Epithelial cell of proximal tubule (primary cell): ENCODE data around the gene SYT13. TPM values are rescaled to one million over a fixed set of nuclear protein-coding genes. Genes with fewer than 3 reads are reported as not detected.

ENCODE experiments used
- DNase-seq: peaks from one replicate; pipeline ENCODE4 v3.0.0-alpha.2; 2011; ENCODE audit warnings: low read depth
- H3K4me3 ChIP-seq: 2 replicates; pipeline ENCODE4 v1.5.1; 2011; ENCODE audit warnings: low read depth, mild to moderate bottlenecking, low read length
- CTCF ChIP-seq: conservative IDR thresholded peaks from 2 replicates; pipeline ENCODE4 v1.5.1; 2012; ENCODE audit warnings: low read depth, mild to moderate bottlenecking, low read length
- total RNA-seq: library from RNA; depleted of rRNA; stranded (reverse); fragments of >200 nt; gene quantifications from 2 replicates; pipeline ENCODE4 v1.2.3, GENCODE V29; 2015

SYT13 gene
- total RNA-seq, 1 donor from 2014 or later, result 5.4 TPM

DNA sequence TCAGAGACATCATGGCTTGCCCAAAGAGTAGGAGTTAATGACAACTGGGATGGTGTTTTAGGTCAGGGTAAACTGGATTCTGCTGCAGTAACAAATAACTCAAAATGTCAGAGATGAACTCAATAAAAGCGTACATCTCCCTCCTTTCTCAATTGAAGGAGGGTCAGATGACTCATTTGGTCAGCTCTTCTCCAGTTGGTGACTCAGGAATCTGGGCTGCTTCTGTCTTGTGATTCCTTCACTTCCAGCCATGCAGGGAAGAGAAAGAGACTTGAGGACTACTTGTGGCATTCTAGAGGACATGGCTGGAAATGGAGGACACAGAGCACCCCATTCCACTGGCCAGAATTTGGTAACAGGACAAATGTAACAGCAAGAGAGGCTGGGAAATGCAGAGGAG, 3.2 kb upstream of the SYT13 start:
- H3K4me3 ChIP-seq, result no peak overlapping the region
- no peak for TF ChIP-seq CTCF
- peak; percentile 80 for DNase-seq

DNA sequence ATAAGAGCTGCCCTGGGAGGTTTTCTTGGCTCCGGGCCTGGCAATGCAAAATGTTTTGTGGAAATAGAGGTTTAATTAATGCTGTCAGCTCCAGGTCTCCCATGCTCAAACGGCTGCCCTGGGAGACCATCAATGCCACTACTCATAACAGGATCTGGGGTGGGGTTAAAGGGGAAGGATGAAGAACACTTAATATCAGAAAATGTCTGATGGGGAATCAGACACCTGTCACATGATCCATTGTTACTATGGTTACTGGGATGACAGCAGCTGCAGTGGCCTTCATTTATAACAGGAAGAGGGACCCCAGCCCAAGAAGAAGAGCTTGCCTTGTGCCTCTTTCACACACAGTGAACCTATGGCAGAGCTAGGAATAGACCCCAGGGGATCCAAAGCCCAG, 2.2 kb upstream of the SYT13 start:
- H3K4me3 ChIP-seq, result no peak overlapping the region
- no peak for TF ChIP-seq CTCF
- DNase-seq, result no peak

DNA sequence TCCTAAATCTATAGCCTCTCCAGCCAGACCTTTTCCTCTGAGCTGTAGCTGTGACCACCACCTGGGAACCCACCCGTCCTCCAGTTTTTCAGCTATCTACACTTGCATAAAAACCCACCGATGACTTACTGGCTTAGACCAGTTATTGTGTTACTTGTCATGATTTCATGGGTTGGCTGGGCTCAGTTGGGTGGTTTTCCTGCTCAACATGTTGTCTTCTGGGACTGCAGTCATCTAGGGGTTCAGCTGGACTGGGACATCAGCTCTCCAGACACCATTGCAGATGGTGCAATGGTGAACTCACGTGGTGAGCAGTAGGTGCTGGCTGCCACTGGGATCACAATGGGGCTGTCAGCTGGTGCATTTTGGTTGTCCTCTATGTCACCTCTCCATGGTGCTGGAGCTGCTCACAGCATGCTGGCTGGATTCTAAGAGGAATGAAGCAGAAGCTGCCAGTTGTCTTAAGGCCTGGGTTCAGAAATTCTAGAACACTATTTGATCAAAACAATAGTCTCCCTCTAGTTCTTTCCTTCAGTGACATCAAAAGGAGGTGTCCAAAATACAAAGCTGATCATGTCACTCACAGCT, 1.3 kb upstream of the SYT13 start:
- no peak overlapping the region for H3K4me3 ChIP-seq
- TF ChIP-seq CTCF, result no peak
- no peak for DNase-seq

DNA sequence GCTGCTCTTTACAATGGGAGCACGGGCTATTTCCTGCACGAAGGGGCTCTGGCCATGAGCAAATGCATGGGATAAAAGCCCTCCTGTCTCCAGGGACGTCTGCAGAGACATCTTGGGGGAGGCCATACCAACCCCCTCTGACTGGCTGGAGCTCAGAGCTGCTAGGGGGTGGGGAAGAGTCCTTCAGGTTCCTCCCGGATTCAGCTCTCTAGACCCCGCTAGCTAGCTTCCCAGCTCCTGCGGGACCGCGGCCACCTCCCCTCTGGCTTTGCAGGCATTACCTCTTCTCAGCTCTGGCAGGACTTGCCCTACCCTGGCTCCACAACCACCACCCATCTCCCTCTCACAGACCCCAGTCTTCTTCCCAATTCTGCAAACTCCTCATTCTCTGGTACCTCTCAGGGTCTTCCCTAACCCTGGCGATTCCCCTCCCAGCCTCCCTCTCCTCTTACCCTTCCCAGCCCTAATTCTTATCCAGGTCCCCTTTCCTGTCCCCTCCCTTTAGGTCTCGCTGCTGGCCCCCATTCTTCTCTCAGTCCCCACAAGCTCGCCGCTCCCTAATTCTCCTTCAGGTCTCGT, 802 bp downstream of the SYT13 start:
- no peak for TF ChIP-seq CTCF
- no peak for DNase-seq
- H3K4me3 ChIP-seq, result peak overlapping the region; percentile 79

- DNase-seq, result no peak
- TF ChIP-seq CTCF, result no peak
- no peak overlapping the region for H3K4me3 ChIP-seq
These were observed 4.1 kb downstream of the SYT13 start for GRCh38 chr11:45282081-45282480.

GRCh38 chr11:45280449-45280848, 5.7 kb downstream of the SYT13 start:
- no peak for TF ChIP-seq CTCF
- DNase-seq, result no peak
- no peak overlapping the region for H3K4me3 ChIP-seq

DNA sequence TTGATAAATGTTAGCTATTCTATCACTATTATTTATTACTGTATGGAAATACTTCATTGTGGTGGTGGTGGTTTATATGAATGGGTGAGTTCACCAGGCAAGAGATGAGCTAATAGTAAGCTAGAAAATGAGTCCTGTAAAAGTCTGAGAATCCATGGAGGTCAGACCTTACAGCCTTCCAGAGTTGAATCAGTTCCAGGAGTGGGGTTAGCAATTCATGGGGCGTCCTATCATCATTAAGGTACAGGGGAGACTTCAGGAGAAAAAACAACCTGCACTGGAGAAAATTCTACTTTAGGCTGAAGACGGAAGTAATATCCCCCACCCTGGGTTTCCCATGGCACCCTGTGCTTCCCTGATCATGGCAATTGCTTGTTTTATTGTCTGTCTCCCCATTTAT, 6.5 kb downstream of the SYT13 start:
- no peak for DNase-seq
- TF ChIP-seq CTCF, result no peak
- no peak overlapping the region for H3K4me3 ChIP-seq
